ENCODE results near the gene HCST. TPM values are rescaled to one million over a fixed set of nuclear protein-coding genes. Genes with fewer than 3 reads are reported as not detected.

Gene HCST, protein sequence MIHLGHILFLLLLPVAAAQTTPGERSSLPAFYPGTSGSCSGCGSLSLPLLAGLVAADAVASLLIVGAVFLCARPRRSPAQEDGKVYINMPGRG
- 0.22 and 1.5 TPM in 2 replicates for total RNA-seq

DNA sequence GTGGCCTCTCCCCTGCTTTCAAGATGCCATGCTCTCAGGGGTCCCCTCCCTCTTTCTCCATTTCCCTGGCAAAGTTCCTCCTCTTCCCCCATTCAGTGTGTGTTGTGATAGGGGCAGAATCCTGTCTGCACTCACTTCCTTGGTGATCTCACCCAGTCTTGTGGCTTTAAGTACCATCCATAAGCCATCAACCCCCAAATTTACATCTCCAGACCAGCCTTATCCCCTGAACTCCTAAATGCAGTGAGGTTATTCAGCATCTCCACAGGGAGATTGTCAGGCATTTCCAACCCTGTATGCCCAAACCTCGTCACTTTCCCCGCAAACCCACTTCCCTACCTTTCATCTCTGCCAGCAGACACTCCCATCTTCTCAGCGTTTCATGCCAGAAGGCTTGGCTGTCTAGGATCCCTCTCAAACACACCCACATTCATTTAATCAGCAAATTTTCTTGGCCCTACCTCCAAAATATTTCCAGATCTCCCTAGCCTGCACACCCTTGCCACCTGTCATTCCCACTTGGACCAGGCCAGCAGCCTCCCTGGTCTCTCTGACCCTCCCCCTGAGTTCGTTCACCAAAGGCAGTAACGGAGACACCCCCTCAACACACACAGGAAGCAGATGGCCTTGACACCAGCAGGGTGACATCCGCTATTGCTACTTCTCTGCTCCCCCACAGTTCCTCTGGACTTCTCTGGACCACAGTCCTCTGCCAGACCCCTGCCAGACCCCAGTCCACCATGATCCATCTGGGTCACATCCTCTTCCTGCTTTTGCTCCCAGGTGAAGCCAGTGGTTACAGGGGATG is at the start of gene HCST:
Gene HCST, plus strand, starts transcription at position 676 of the 808 bp plus-strand sequence. Its CDS starts 65 bp downstream, at position 741.

GRCh38 chr19:35856546-35857149 is 45.7 kb upstream of the HCST start, which contains the start of gene KIRREL2:
Gene KIRREL2, plus strand, starts transcription at chr19:35856911. Its CDS starts 209 bp downstream, at chr19:35857120.

GRCh38 chr19:35868172-35868822 is 34.0 kb upstream of the HCST start, which contains the start of gene APLP1:
Gene APLP1, plus strand, starts transcription at chr19:35868574. Its CDS starts 63 bp downstream, at chr19:35868637.

GRCh38 chr19:35908010-35908441 is 5.7 kb downstream of the HCST start, which contains the start of gene TYROBP:
Gene TYROBP, minus strand, starts transcription at chr19:35908295. Its CDS starts 67 bp downstream, at chr19:35908228.

DNA sequence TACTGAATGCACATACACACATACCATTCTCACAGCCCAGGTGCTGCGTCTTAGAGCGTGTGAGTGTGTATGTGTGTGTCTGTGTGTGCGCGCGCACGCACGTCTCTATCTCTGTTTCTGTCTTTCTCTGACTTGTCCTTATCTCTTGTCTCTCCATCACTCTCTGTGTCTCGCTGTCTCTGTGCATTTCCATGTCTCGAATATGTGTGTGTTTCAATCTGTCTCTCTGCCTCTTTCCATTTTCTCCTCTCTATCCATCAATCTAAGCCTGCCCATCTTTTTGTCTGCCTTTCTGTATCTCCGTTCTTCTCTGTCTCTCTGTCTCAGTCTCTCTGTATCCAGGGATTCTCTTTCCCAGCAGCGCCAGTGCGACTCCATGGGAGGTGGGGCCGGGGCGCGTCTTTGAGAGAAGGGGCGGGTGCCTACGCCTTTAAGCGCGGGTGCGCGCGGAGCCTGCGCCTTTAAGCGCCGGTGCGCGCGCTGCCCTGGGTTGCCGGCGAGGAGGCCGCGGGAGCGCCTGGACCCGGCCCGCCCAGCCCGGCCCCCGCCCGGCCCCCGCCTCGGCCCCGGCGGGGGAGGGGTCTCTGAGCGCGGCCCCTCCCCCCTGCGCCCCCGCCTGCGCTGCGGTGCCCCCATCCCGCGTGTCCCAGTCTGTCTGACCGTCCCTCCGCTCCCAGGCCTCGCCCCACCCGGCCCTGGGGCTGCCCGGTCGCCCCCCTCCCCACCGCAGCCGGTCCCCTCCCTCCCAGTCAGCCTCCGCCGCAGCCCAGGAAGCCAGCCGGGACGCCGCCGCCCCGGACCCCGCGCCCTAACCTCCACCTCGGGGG is 33.8 kb downstream of the HCST start, which contains the start of gene LRFN3:
Gene LRFN3, plus strand, starts transcription at position 464 of the 827 bp plus-strand sequence. CDS start 3,052 bp downstream, outside the sequence.

Other genes with a start within 250 kb of the HCST start
- gene UPK1A, start 236.0 kb upstream of the HCST start, total RNA-seq, result not detected in 2 replicates
- not detected in 2 replicates for gene ZBTB32, start 198.0 kb upstream of the HCST start, total RNA-seq
- gene KMT2B, start 184.5 kb upstream of the HCST start, total RNA-seq, result 7.5 TPM in 2 replicates
- gene IGFLR1, start 160.1 kb upstream of the HCST start, total RNA-seq, result 0.62 and 0.66 TPM in 2 replicates
- gene U2AF1L4, start 157.1 kb upstream of the HCST start, total RNA-seq, result 6.1 and 8.9 TPM in 2 replicates
- 8.6 and 12.1 TPM in 2 replicates for gene PSENEN, start 156.9 kb upstream of the HCST start, total RNA-seq
- gene LIN37, start 154.0 kb upstream of the HCST start, total RNA-seq, result 12.2 and 16.5 TPM in 2 replicates
- gene HSPB6, start 145.5 kb upstream of the HCST start, total RNA-seq, result 49.6 and 161 TPM in 2 replicates
- gene PROSER3, start 144.4 kb upstream of the HCST start, total RNA-seq, result 6.1 and 7.9 TPM in 2 replicates
- gene ARHGAP33, start 127.0 kb upstream of the HCST start, total RNA-seq, result 6.2 and 11.7 TPM in 2 replicates
- gene PRODH2, start 89.7 kb upstream of the HCST start, total RNA-seq, result not detected in 2 replicates
- gene NPHS1, start 50.0 kb upstream of the HCST start, total RNA-seq, result under 0.01 TPM in 1 of 2 replicates, not detected in the other
- not detected in 2 replicates for gene KIRREL2, start 45.6 kb upstream of the HCST start, total RNA-seq
- gene APLP1, start 34.0 kb upstream of the HCST start, total RNA-seq, result 3.5 and 6.7 TPM in 2 replicates
- gene NFKBID, start 2.0 kb upstream of the HCST start, total RNA-seq, result 5.6 and 9.9 TPM in 2 replicates
- not detected in 2 replicates for gene TYROBP, start 5.8 kb downstream of the HCST start, total RNA-seq
- 1.7 and 2.4 TPM in 2 replicates for gene LRFN3, start 33.8 kb downstream of the HCST start, total RNA-seq
- 9.6 and 11.1 TPM in 2 replicates for gene SDHAF1, start 92.7 kb downstream of the HCST start, total RNA-seq
- 0.25 TPM in 1 of 2 replicates, not detected in the other for gene SYNE4, start 106.3 kb downstream of the HCST start, total RNA-seq
- gene ALKBH6, start 111.7 kb downstream of the HCST start, total RNA-seq, result 15.9 and 20.0 TPM in 2 replicates
- gene CLIP3, start 130.3 kb downstream of the HCST start, total RNA-seq, result 5.4 and 12.6 TPM in 2 replicates
- 2.4 and 3.9 TPM in 2 replicates for gene THAP8, start 151.8 kb downstream of the HCST start, total RNA-seq
- gene WDR62, start 152.4 kb downstream of the HCST start, total RNA-seq, result 6.1 and 16.3 TPM in 2 replicates
- not detected in 2 replicates for gene OVOL3, start 208.6 kb downstream of the HCST start, total RNA-seq
- 43.2 TPM in 2 replicates for gene POLR2I, start 212.3 kb downstream of the HCST start, total RNA-seq
- gene TBCB, start 212.9 kb downstream of the HCST start, total RNA-seq, result 240 and 342 TPM in 2 replicates
- 225 and 290 TPM in 2 replicates for gene CAPNS1, start 237.5 kb downstream of the HCST start, total RNA-seq
- 4.5 and 12.9 TPM in 2 replicates for gene COX7A1, start 249.9 kb downstream of the HCST start, total RNA-seq

Measured in uterine smooth muscle cell (primary cell).